ENCODE data around the gene DAAM1. TPM values are rescaled to one million over a fixed set of nuclear protein-coding genes. Genes with fewer than 3 reads are reported as not detected.

The DAAM1 gene
- total RNA-seq, 4 donors from 2014 or later, result 40.0 to 86.7 (median 57.6) TPM

- 30 to 39% methylated on average over 1 of the region's 1 CpG for WGBS, 2 donors
- Histone ChIP-seq H3K4me3 (no peak overlapping the region), H3K36me3 (no peaks in the 10 kb centered on the region), H3K27ac (no peak overlapping the region), H3K4me1 (peaks cover 0 to 19% (median 3%) of the 10 kb centered on the region in 4 donors), H3K27me3 (no peaks in the 10 kb centered on the region), H3K9me3 (no peaks in the 10 kb centered on the region)
- no peak for DNase-seq (ENCODE audit: low spot score in 2 of 2)
- TF ChIP-seq EP300 (IDR thresholded peaks at IDR 0.05) (no peak), POLR2A (IDR thresholded peaks at IDR 0.05) (no peak)
- TF ChIP-seq, protein P1, sequence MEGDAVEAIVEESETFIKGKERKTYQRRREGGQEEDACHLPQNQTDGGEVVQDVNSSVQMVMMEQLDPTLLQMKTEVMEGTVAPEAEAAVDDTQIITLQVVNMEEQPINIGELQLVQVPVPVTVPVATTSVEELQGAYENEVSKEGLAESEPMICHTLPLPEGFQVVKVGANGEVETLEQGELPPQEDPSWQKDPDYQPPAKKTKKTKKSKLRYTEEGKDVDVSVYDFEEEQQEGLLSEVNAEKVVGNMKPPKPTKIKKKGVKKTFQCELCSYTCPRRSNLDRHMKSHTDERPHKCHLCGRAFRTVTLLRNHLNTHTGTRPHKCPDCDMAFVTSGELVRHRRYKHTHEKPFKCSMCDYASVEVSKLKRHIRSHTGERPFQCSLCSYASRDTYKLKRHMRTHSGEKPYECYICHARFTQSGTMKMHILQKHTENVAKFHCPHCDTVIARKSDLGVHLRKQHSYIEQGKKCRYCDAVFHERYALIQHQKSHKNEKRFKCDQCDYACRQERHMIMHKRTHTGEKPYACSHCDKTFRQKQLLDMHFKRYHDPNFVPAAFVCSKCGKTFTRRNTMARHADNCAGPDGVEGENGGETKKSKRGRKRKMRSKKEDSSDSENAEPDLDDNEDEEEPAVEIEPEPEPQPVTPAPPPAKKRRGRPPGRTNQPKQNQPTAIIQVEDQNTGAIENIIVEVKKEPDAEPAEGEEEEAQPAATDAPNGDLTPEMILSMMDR (IDR thresholded peaks at IDR 0.05), result no peak
Observed at GRCh38 chr14:59199614-59200013, 11.1 kb downstream of the DAAM1 start.

GRCh38 chr14:59200195-59200594 is 11.7 kb downstream of the DAAM1 start:
- TF ChIP-seq, protein P1 (IDR thresholded peaks at IDR 0.05), result no peak
- TF ChIP-seq EP300 (IDR thresholded peaks at IDR 0.05) (no peak), POLR2A (IDR thresholded peaks at IDR 0.05) (no peak)
- Histone ChIP-seq H3K4me1 (peaks cover 0 to 25% (median 4%) of the 10 kb centered on the region in 4 donors), H3K27me3 (no peaks in the 10 kb centered on the region), H3K36me3 (no peaks in the 10 kb centered on the region), H3K4me3 (no peak overlapping the region), H3K9me3 (no peaks in the 10 kb centered on the region), H3K27ac (no peak overlapping the region)
- no peak for DNase-seq (ENCODE audit: low spot score in 2 of 2)

DNA sequence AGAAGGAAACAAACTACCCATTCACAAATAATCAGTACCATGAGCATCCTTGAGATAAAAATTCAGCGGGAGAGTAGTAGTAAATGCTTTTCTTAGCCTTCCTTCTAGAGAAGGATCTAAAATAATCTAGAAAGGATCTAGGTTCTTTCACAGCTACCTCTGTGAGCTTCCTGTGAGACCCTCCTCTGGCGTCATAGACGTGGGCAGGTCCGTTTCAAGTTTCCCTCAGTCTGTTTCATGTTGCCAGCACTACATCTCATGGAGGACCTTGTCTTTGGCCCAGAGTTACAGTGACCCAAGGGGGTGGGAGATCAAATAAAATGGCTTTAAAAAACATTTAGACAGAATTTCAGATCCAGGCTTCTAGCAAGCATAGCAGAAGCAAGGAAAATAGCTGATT is 13.6 kb downstream of the DAAM1 start:
- Histone ChIP-seq H3K4me1 (peaks cover 0 to 26% (median 7%) of the 10 kb centered on the region in 4 donors), H3K27me3 (no peaks in the 10 kb centered on the region), H3K9me3 (no peaks in the 10 kb centered on the region), H3K27ac (no peak overlapping the region), H3K36me3 (no peaks in the 10 kb centered on the region), H3K4me3 (no peak overlapping the region)
- no peak for DNase-seq (ENCODE audit: low spot score in 2 of 2)
- TF ChIP-seq POLR2A (IDR thresholded peaks at IDR 0.05) (no peak), EP300 (IDR thresholded peaks at IDR 0.05) (no peak)
- TF ChIP-seq, protein P1 (IDR thresholded peaks at IDR 0.05), result no peak
- WGBS, 2 donors, result 66 to 78% methylated on average over 4 of the region's 4 CpGs

- no peak overlapping the region for H3K4me3 ChIP-seq
- TF ChIP-seq POLR2A (IDR thresholded peaks at IDR 0.05) (no peak), EP300 (IDR thresholded peaks at IDR 0.05) (no peak)
- TF ChIP-seq, protein P1 (IDR thresholded peaks at IDR 0.05), result no peak
- no peak overlapping the region for H3K27ac ChIP-seq
- no peak for DNase-seq (ENCODE audit: low spot score in 2 of 2)
- 69 to 77% methylated on average over 2 of the region's 2 CpGs for WGBS, 2 donors
- H3K4me1 ChIP-seq, result peaks cover 0 to 26% (median 5%) of the 10 kb centered on the region in 4 donors
- H3K9me3 ChIP-seq, result no peaks in the 10 kb centered on the region
- H3K27me3 ChIP-seq, result no peaks in the 10 kb centered on the region
- no peaks in the 10 kb centered on the region for H3K36me3 ChIP-seq
Observed at GRCh38 chr14:59204305-59204704, 15.8 kb downstream of the DAAM1 start.

GRCh38 chr14:59206892-59207291 is 18.4 kb downstream of the DAAM1 start:
- no peaks in the 10 kb centered on the region for H3K27me3 ChIP-seq
- DNase-seq (ENCODE audit: low spot score in 2 of 2), result no peak
- H3K4me3 ChIP-seq, result no peak overlapping the region
- no peaks in the 10 kb centered on the region for H3K36me3 ChIP-seq
- H3K4me1 ChIP-seq, result peaks cover 0 to 31% (median 6%) of the 10 kb centered on the region in 4 donors
- no peaks in the 10 kb centered on the region for H3K9me3 ChIP-seq
- WGBS, 2 donors, result 95 to 97% methylated on average over 2 of the region's 2 CpGs
- no peak overlapping the region for H3K27ac ChIP-seq
- TF ChIP-seq, protein P1 (IDR thresholded peaks at IDR 0.05), result no peak
- TF ChIP-seq POLR2A (IDR thresholded peaks at IDR 0.05), result no peak
- TF ChIP-seq EP300 (IDR thresholded peaks at IDR 0.05), result no peak
